Metanephros (tissue), 2 donors: ENCODE data around the gene EMC8. TPM values are rescaled to one million over a fixed set of nuclear protein-coding genes. Genes with fewer than 3 reads are reported as not detected.

Experiments
- small RNA-seq: library from RNA; depleted of rRNA; stranded (forward); fragments of <200 nt; gene quantifications from one replicate; pipeline ENCODE3, GENCODE V24; 2014; ENCODE audit warnings: low replicate concordance
- total RNA-seq: library from RNA; depleted of rRNA; stranded (reverse); fragments of >200 nt; gene quantifications from one replicate; pipeline ENCODE4 v1.2.3, GENCODE V29; 2014

Gene EMC8
- 40.5 TPM for total RNA-seq

GRCh38 chr16:85799497-85800320 is at the start of gene EMC8, which contains the start of gene COX4I1:
EMC8 (minus strand) TSS chr16:85799544; CDS start chr16:85799295, 249 bp downstream.
COX4I1 (plus strand) TSS chr16:85799695; CDS start chr16:85801206, 1,511 bp downstream.

GRCh38 chr16:85750827-85751697 is 48.3 kb downstream of the EMC8 start, which contains the start of gene C16orf74:
C16orf74 (minus strand) TSS chr16:85751096; CDS start chr16:85735217, 15,879 bp downstream.

Small RNAs within 50 kb of the gene (small RNA-seq; reads per million reads assigned to genes)
- gene RNU1-103P = not detected

Other genes with a start within 250 kb of the EMC8 start
- 95.9 TPM for gene GSE1, start 186.2 kb downstream of the EMC8 start, total RNA-seq
- 6.5 TPM for gene GINS2, start 110.6 kb downstream of the EMC8 start, total RNA-seq
- 5.5 TPM for gene C16orf74, start 48.4 kb downstream of the EMC8 start, total RNA-seq
- gene COX4I1, start 151 bp upstream of the EMC8 start, total RNA-seq = 358 TPM
- gene IRF8, start 99.6 kb upstream of the EMC8 start, total RNA-seq = 17.5 TPM